ENCODE measurements around the gene KCNH4. TPM values are rescaled to one million over a fixed set of nuclear protein-coding genes. Genes with fewer than 3 reads are reported as not detected.
"Not testable (repeated sequence)": the region's sequence is repeated elsewhere in the genome, so short reads cannot be mapped to it uniquely, and the experiment has no call there.

Gene KCNH4
- total and polyA plus RNA-seq, 9 of the 15 experiments (the other 6 are each of a cell fraction or from before 2014, with no cell fraction given): 0.10 to 1.8 (median 0.50) TPM

GRCh38 chr17:42140690-42141089, 40.3 kb downstream of the KCNH4 start:
- Histone ChIP-seq H3K36me3 (ENCODE audit: control insufficient read depth, insufficient read depth, low read length) (peaks cover 72% of the 10 kb centered on the region), H3K4me1 (replicated peaks in 1 of 2; ENCODE audit: control insufficient read depth in 2 of 2, insufficient read depth in 2 of 2, low read length in 2 of 2) (peaks cover 6 to 10% of the 10 kb centered on the region in 2 experiments; a peak in 3 of 5 replicates), H3K79me2 (ENCODE audit: control insufficient read depth, insufficient read depth, low read length) (peaks cover 73% of the 10 kb centered on the region), H4K20me1 (replicated peaks; ENCODE audit: control insufficient read depth, insufficient read depth, low read length) (peaks cover 14% of the 10 kb centered on the region; the same call in 1 of the 2 replicates)
- H3K9me1 ChIP-seq (ENCODE audit: control insufficient read depth, insufficient read depth, low read length); in situ Hi-C loops (cut with MboI); H3K4me2 ChIP-seq (ENCODE audit: insufficient read depth, low read length); H3K9ac ChIP-seq (ENCODE audit: insufficient read depth in 1 of 2, low read depth in 2 of 2, low read length in 2 of 2); CTCF ChIA-PET (ENCODE audit: low intra/inter-chr PET ratio); BruUV-seq (replicated peaks); intact Hi-C loops (cut with micrococcal nuclease); FAIRE-seq; H3K9me3 ChIP-seq (replicated peaks; ENCODE audit: control insufficient read depth, insufficient read depth, low read depth, low read length); DNase-seq (ENCODE audit: extremely low read depth in 1 of 4, low spot score in 3 of 4); H3K4me3 ChIP-seq; H3K27me3 ChIP-seq (ENCODE audit: control insufficient read depth in 2 of 2, insufficient read depth in 2 of 2, low read length in 2 of 2); ATAC-seq; H3K27ac ChIP-seq (ENCODE audit: extremely low read depth, low read depth, low read length); H2AFZ ChIP-seq (ENCODE audit: low read depth, low read length); TF ChIP-seq CEBPG (CRISPR knock-in tag; IDR thresholded peaks at IDR 0.05): not testable (repeated sequence)
- 98% methylated on average over 7 of the region's 7 CpGs for WGBS (ENCODE audit: insufficient coverage, low coverage, missing lambda C conversion rate)
- POLR2A ChIA-PET: interaction anchor here (0.5 to 0.6 kb wide), 2 partner anchors 259 to 447 kb away, joined by 3 read pairs; no protein-coding TSS in a partner anchor
- TF ChIP-seq CEBPG (tag; conservative IDR thresholded peaks at IDR 0.05 in 1 of 2, IDR thresholded peaks at IDR 0.05 in 1 of 2): peak in 1 of 2 experiments; percentile 33; a peak in 1 of 4 replicates
- TF ChIP-seq CEBPB (tag; IDR thresholded peaks at IDR 0.05): peak; percentile 47

- CTCF ChIA-PET (ENCODE audit: low intra/inter-chr PET ratio): no interaction called here
- WGBS (ENCODE audit: insufficient coverage, low coverage, missing lambda C conversion rate): 77% methylated on average over 7 of the region's 7 CpGs
- 0 out of 3 replicates have a peak, but pooled peaks have one; percentile 19 for ATAC-seq
Measured at GRCh38 chr17:42138749-42139492, 42.0 kb downstream of the KCNH4 start.

More at GRCh38 chr17:42138749-42139492, 42.0 kb downstream of the KCNH4 start:
- TF ChIP-seq MTF1 (CRISPR knock-in tag; IDR thresholded peaks at IDR 0.05; ENCODE audit: borderline replicate concordance): no peak
- TF ChIP-seq MCM2 (IDR thresholded peaks at IDR 0.05; ENCODE audit: low read depth): no peak
- no peak for TF ChIP-seq PTRF (tag; IDR thresholded peaks at IDR 0.05)
- no peak for TF ChIP-seq THRA (IDR thresholded peaks at IDR 0.05)
- TF ChIP-seq BRD9 (IDR thresholded peaks at IDR 0.05; ENCODE audit: low read depth, partially characterized antibody): no peak
- no peak for TF ChIP-seq AFF4 (CRISPR knock-in tag; IDR thresholded peaks at IDR 0.05)
- H3K9me3 ChIP-seq (replicated peaks; ENCODE audit: control insufficient read depth, insufficient read depth, low read depth, low read length): no peaks in the 10 kb centered on the region
- no peak overlapping the region for H3K27ac ChIP-seq (ENCODE audit: extremely low read depth, low read depth, low read length)
- in situ Hi-C loops (cut with MboI) (no loop called here), intact Hi-C loops (cut with micrococcal nuclease) (no loop called here)
- DNase-seq (ENCODE audit: extremely low read depth in 1 of 4, low spot score in 3 of 4): no peak
- no peak overlapping the region for H2AFZ ChIP-seq (ENCODE audit: low read depth, low read length)
- FAIRE-seq: peak; percentile 59
- H3K9me1 ChIP-seq (ENCODE audit: control insufficient read depth, insufficient read depth, low read length): no peaks in the 10 kb centered on the region
- peaks cover 9 to 11% of the 10 kb centered on the region in 2 experiments; a peak in 3 of 5 replicates for H3K4me1 ChIP-seq (replicated peaks in 1 of 2; ENCODE audit: control insufficient read depth in 2 of 2, insufficient read depth in 2 of 2, low read length in 2 of 2)
- H3K27me3 ChIP-seq (ENCODE audit: control insufficient read depth in 2 of 2, insufficient read depth in 2 of 2, low read length in 2 of 2): no peaks in the 10 kb centered on the region
- POLR2A ChIA-PET: interaction anchor here (1.2 to 1.9 kb wide), 3 partner anchors 11 to 18 kb away, joined by 4 to 8 read pairs (median 6); partner anchors contain the start of gene KAT2A
- no TSS peak for BruUV-seq (replicated peaks)
- H3K9ac ChIP-seq (ENCODE audit: insufficient read depth in 1 of 2, low read depth in 2 of 2, low read length in 2 of 2): peak overlapping the region in 1 of 2 experiments; percentile 84; a peak in 2 of 4 replicates
- no peak overlapping the region for H3K4me2 ChIP-seq (ENCODE audit: insufficient read depth, low read length)
- peaks cover 80% of the 10 kb centered on the region for H3K79me2 ChIP-seq (ENCODE audit: control insufficient read depth, insufficient read depth, low read length)
- H3K4me3 ChIP-seq: no peak overlapping the region
- H4K20me1 ChIP-seq (replicated peaks; ENCODE audit: control insufficient read depth, insufficient read depth, low read length): peaks cover 10% of the 10 kb centered on the region; the same call in 1 of the 2 replicates
- H3K36me3 ChIP-seq (ENCODE audit: control insufficient read depth, insufficient read depth, low read length): peaks cover 80% of the 10 kb centered on the region

Measured in K562 (cell line).